Skeletal muscle satellite cell (primary cell): ENCODE data around the gene TSPY2. TPM values are rescaled to one million over a fixed set of nuclear protein-coding genes. Genes with fewer than 3 reads are reported as not detected.
"Not testable (repeated sequence)": the region's sequence is repeated elsewhere in the genome, so short reads cannot be mapped to it uniquely, and the experiment has no call there.

Source experiments
- H3K27me3 ChIP-seq: 2 replicates; pipeline ENCODE4 v1.7.0; 2013; ENCODE audit warnings: low read length; ENCODE audit not compliant: control insufficient read depth, insufficient read depth
- H3K36me3 ChIP-seq: 2 replicates; pipeline ENCODE4 v1.7.0; 2013; ENCODE audit warnings: mild to moderate bottlenecking, control low read depth, low read length; ENCODE audit not compliant: insufficient read depth
- H3K4me1 ChIP-seq: 2 replicates; pipeline ENCODE4 v1.7.0; 2013; ENCODE audit warnings: low read length; ENCODE audit not compliant: control insufficient read depth, insufficient read depth
- H3K4me2 ChIP-seq: 2 replicates; pipeline ENCODE4 v1.7.0; 2013; ENCODE audit warnings: mild to moderate bottlenecking, low read length
- H3K4me3 ChIP-seq: 2 replicates; pipeline ENCODE4 v1.7.0; 2013; ENCODE audit warnings: low read length
- H3K9ac ChIP-seq: 2 replicates; pipeline ENCODE4 v1.7.0; 2013; ENCODE audit warnings: mild to moderate bottlenecking, low read depth, low read length, moderate library complexity
- H3K9me3 ChIP-seq: replicated peaks from 2 replicates; pipeline ENCODE4 v1.7.0; 2013; ENCODE audit warnings: mild to moderate bottlenecking, control low read depth, low read length
- total RNA-seq: library from RNA; depleted of rRNA; stranded (reverse); fragments of >200 nt; gene quantifications from 2 replicates; pipeline ENCODE4 v1.2.3, GENCODE V29; 2012; rRNA removed

Gene TSPY2, protein sequence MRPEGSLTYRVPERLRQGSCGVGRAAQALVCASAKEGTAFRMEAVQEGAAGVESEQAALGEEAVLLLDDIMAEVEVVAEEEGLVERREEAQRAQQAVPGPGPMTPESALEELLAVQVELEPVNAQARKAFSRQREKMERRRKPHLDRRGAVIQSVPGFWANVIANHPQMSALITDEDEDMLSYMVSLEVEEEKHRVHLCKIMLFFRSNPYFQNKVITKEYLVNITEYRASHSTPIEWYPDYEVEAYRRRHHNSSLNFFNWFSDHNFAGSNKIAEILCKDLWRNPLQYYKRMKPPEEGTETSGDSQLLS
- total RNA-seq = not detected in 2 replicates

- not testable (repeated sequence) for H3K9me3 ChIP-seq, H3K4me3 ChIP-seq, H3K27me3 ChIP-seq
These were observed at the start of gene TSPY2 for GRCh38 chrY:6245923-6246322. TSS of gene TSPY2 (plus strand) at chrY:6246223. CDS start at chrY:6246269, 46 bp downstream.

GRCh38 chrY:6209565-6209964 lies 36.5 kb upstream of the TSPY2 start:
- H3K4me1 ChIP-seq, H3K27me3 ChIP-seq, H3K9ac ChIP-seq, H3K4me3 ChIP-seq, H3K36me3 ChIP-seq, H3K9me3 ChIP-seq, H3K4me2 ChIP-seq: not testable (repeated sequence)

More at GRCh38 chrY:6245923-6246322, at the start of gene TSPY2:
- not testable (repeated sequence) for H3K36me3 ChIP-seq, H3K4me2 ChIP-seq, H3K9ac ChIP-seq, H3K4me1 ChIP-seq

DNA sequence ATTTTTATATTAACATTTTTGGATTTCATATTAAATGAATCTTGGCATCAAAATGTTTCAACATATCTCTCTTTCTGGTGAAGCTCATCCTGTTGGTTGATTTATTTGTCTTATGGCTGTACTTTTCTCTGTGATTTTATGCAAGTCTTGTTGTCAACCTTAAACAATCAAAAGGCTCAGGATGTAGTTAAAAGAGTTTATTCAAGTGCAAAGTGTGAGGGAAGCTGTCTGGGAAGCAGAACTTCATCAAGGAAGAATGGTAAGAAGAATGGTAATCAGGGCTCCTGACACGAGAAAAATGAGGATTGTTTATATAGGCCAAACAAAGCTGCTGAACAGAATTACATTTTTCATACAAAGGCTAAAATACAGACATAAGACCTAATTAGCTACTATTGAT lies 29.0 kb upstream of the TSPY2 start:
- H3K4me3 ChIP-seq, H3K36me3 ChIP-seq, H3K9ac ChIP-seq, H3K4me1 ChIP-seq, H3K4me2 ChIP-seq, H3K9me3 ChIP-seq, H3K27me3 ChIP-seq: not testable (repeated sequence)

DNA sequence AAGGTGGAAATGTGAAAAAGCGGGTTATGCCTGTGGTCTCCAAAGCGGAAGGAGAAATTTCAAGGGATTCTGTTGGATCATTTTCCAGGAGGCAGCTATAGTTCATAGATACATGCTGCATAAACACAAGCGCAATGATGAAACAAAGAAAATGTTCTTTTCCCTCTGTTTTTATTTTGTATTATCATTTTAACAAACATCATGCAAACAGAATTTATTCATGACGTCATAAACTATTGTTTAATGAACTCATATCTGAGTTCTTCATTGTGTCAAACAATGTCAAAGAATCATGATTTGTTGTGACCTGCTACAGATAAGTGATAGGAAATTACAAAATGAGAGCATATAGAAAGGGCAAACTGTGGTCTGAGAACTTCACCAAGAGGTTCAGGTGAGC lies 23.8 kb downstream of the TSPY2 start:
- H3K9ac ChIP-seq, H3K27me3 ChIP-seq, H3K4me1 ChIP-seq, H3K4me2 ChIP-seq, H3K36me3 ChIP-seq, H3K9me3 ChIP-seq, H3K4me3 ChIP-seq: not testable (repeated sequence)
